Sigmoid colon (tissue), 7 donors: ENCODE measurements around the gene UBE2E2. TPM values are rescaled to one million over a fixed set of nuclear protein-coding genes. Genes with fewer than 3 reads are reported as not detected.

Experiments used
- DNase-seq: peaks from one replicate; pipeline ENCODE4 v3.0.0-alpha.2; 2019
- H3K27ac ChIP-seq, 4 donors: fragments of 200-600 bp; sonication (generic); one replicate each; pipeline ENCODE4 v1.5.1; 2016 to 2019; ENCODE audit warnings: mild to moderate bottlenecking in 1 of 4
- H3K27me3 ChIP-seq, 3 donors: fragments of 200-600 bp; sonication (generic); one replicate each; pipeline ENCODE4 v1.5.1; 2019; ENCODE audit warnings: mild to moderate bottlenecking in 1 of 3
- H3K36me3 ChIP-seq, 4 donors: fragments of 200-600 bp; sonication (generic); one replicate each; pipeline ENCODE4 v1.5.1; 2016 to 2019
- H3K4me1 ChIP-seq, 4 donors: fragments of 200-600 bp; sonication (generic); one replicate each; pipeline ENCODE4 v1.5.1; 2017 to 2019
- H3K4me3 ChIP-seq, 4 donors: fragments of 200-600 bp; sonication (generic); one replicate each; pipeline ENCODE4 v1.5.1; 2017 to 2019; ENCODE audit warnings: mild to moderate bottlenecking in 2 of 4, moderate library complexity in 1 of 4
- H3K9me3 ChIP-seq, 4 donors: fragments of 200-600 bp in 3 of 4; sonication (generic) in 3 of 4; one replicate each; pipeline versions ENCODE4 v1.5.1 to v1.6.1; 2013 to 2019
- CTCF ChIP-seq, 4 experiments: fragments of 450-650 bp in 3 of 4; fragments of 200-600 bp in 1 of 4; IDR thresholded peaks; one replicate each; pipeline ENCODE4 v1.5.1; 2016 to 2019; ENCODE audit warnings: antibody characterized with exemption in 4 of 4, mild to moderate bottlenecking in 3 of 4, moderate library complexity in 2 of 4
- EP300 ChIP-seq, 4 donors: sonication (generic); formaldehyde crosslinking; IDR thresholded peaks; one replicate each; pipeline ENCODE4 v1.6.1; 2017; ENCODE audit warnings: antibody characterized with exemption in 4 of 4
- POLR2A ChIP-seq, 2 donors: fragments of 450-650 bp; IDR thresholded peaks; one replicate each; pipeline ENCODE4 v1.6.1; 2016; ENCODE audit warnings: antibody characterized with exemption in 2 of 2, mild to moderate bottlenecking in 2 of 2, moderate library complexity in 2 of 2
- POLR2AphosphoS5 ChIP-seq, 4 donors: sonication (generic); formaldehyde crosslinking; IDR thresholded peaks; one replicate each; pipeline ENCODE4 v1.6.1; 2017; ENCODE audit warnings: antibody characterized with exemption in 4 of 4
- WGBS, 2 donors: extraction: QIAGEN DNeasy Blood & Tissue Kit; methylation state at CpG; one replicate each; pipeline ENCODE4 v1.1.7; 2013; 5-methylcytosine and 5-hydroxymethylcytosine counted together
- intact Hi-C: fragments of 100-400 bp; cut with DNase I; formaldehyde crosslinking; loops from one replicate; pipeline ENCODE4 v1.15.1; 2023
- polyA plus RNA-seq, 3 donors: library from polyadenylated mRNA; stranded (reverse); fragments of 200-250 nt; gene quantifications; one replicate each; pipeline ENCODE4 v1.2.3, GENCODE V29; 2013
- total RNA-seq, 4 donors: library from RNA; depleted of rRNA; stranded (reverse); fragments of >200 nt; gene quantifications; one replicate each; pipeline ENCODE4 v1.1.0, GENCODE V29; 2016
- donor health status: healthy with polysubstance abuse.
- donor health status: Bipolar disorder and iron deficiency.
- donor health status: healthy.

Gene UBE2E2
- total and polyA plus RNA-seq, 7 donors = 3.7 to 135 (median 34.6) TPM

GRCh38 chr3:23425410-23425809 is 222.3 kb downstream of the UBE2E2 start:
- intact Hi-C loops = no loop called here
- Histone ChIP-seq H3K27me3 (no peaks in the 10 kb centered on the region), H3K4me3 (no peak overlapping the region), H3K36me3 (no peaks in the 10 kb centered on the region), H3K4me1 (peaks cover 0 to 6% (median 0%) of the 10 kb centered on the region in 4 donors), H3K27ac (no peak overlapping the region), H3K9me3 (no peaks in the 10 kb centered on the region)
- 94 to 97% methylated on average over 3 of the region's 3 CpGs for WGBS, 2 donors
- no peak for TF ChIP-seq POLR2A (IDR thresholded peaks at IDR 0.05)
- no peak for TF ChIP-seq CTCF (IDR thresholded peaks at IDR 0.05)
- TF ChIP-seq POLR2AphosphoS5 (IDR thresholded peaks at IDR 0.05) = no peak
- TF ChIP-seq EP300 (IDR thresholded peaks at IDR 0.05) = no peak
- no peak for DNase-seq

- Histone ChIP-seq H3K36me3 (no peaks in the 10 kb centered on the region), H3K4me1 (peaks cover 0 to 10% (median 5%) of the 10 kb centered on the region in 4 donors), H3K4me3 (no peak overlapping the region), H3K9me3 (no peaks in the 10 kb centered on the region), H3K27ac (no peak overlapping the region), H3K27me3 (no peaks in the 10 kb centered on the region)
- TF ChIP-seq CTCF (IDR thresholded peaks at IDR 0.05) = no peak
- TF ChIP-seq POLR2A (IDR thresholded peaks at IDR 0.05) = no peak
- intact Hi-C loops = no loop called here
- WGBS, 2 donors = 65 to 84% methylated on average over 2 of the region's 2 CpGs
- no peak for DNase-seq
Observed at GRCh38 chr3:23430781-23431398, 227.8 kb downstream of the UBE2E2 start.

- 82 to 83% methylated on average over 3 of the region's 3 CpGs for WGBS, 2 donors
- DNase-seq = no peak
- Histone ChIP-seq H3K9me3 (no peaks in the 10 kb centered on the region), H3K4me1 (peaks cover 0 to 12% (median 5%) of the 10 kb centered on the region in 4 donors), H3K27me3 (no peaks in the 10 kb centered on the region), H3K27ac (no peak overlapping the region), H3K36me3 (no peaks in the 10 kb centered on the region), H3K4me3 (no peak overlapping the region)
- intact Hi-C loops = no loop called here
- TF ChIP-seq EP300 (IDR thresholded peaks at IDR 0.05) (no peak), POLR2AphosphoS5 (IDR thresholded peaks at IDR 0.05) (no peak), POLR2A (IDR thresholded peaks at IDR 0.05) (no peak), CTCF (IDR thresholded peaks at IDR 0.05) (no peak)
Observed at GRCh38 chr3:23431764-23432163, 228.6 kb downstream of the UBE2E2 start.

- Histone ChIP-seq H3K4me3 (no peak overlapping the region), H3K27me3 (no peaks in the 10 kb centered on the region), H3K4me1 (peaks cover 0 to 19% (median 5%) of the 10 kb centered on the region in 4 donors), H3K9me3 (no peaks in the 10 kb centered on the region), H3K36me3 (no peaks in the 10 kb centered on the region), H3K27ac (no peak overlapping the region)
- intact Hi-C loops = no loop called here
- DNase-seq = no peak
- WGBS, 2 donors = 81 to 82% methylated on average over 2 of the region's 2 CpGs
- TF ChIP-seq CTCF (IDR thresholded peaks at IDR 0.05) = no peak
- TF ChIP-seq POLR2A (IDR thresholded peaks at IDR 0.05) = no peak
- TF ChIP-seq EP300 (IDR thresholded peaks at IDR 0.05) = no peak
- no peak for TF ChIP-seq POLR2AphosphoS5 (IDR thresholded peaks at IDR 0.05)
Observed at GRCh38 chr3:23435318-23435717, 232.2 kb downstream of the UBE2E2 start.

- H3K27ac ChIP-seq = no peak overlapping the region
- TF ChIP-seq CTCF (IDR thresholded peaks at IDR 0.05) = no peak
- H3K9me3 ChIP-seq = no peaks in the 10 kb centered on the region
- DNase-seq = no peak
- H3K4me1 ChIP-seq = peaks cover 0 to 15% (median 2%) of the 10 kb centered on the region in 4 donors
- no peak overlapping the region for H3K4me3 ChIP-seq
- intact Hi-C loops = no loop called here
- 97 to 98% methylated on average over 9 of the region's 9 CpGs for WGBS, 2 donors
- H3K36me3 ChIP-seq = no peaks in the 10 kb centered on the region
- H3K27me3 ChIP-seq = no peaks in the 10 kb centered on the region
Observed at GRCh38 chr3:23435904-23436303, 232.8 kb downstream of the UBE2E2 start.
